Astrocyte of the hippocampus (primary cell): ENCODE results near the gene SEMA3D.

Source experiments
- DNase-seq: peaks from one replicate; pipeline ENCODE4 v3.0.0; 2011; ENCODE audit warnings: low read depth, low spot score

Gene SEMA3D

GRCh38 chr7:85184599-85185423 is 2.0 kb downstream of the SEMA3D start:
- peak; percentile 41 for DNase-seq

DNA sequence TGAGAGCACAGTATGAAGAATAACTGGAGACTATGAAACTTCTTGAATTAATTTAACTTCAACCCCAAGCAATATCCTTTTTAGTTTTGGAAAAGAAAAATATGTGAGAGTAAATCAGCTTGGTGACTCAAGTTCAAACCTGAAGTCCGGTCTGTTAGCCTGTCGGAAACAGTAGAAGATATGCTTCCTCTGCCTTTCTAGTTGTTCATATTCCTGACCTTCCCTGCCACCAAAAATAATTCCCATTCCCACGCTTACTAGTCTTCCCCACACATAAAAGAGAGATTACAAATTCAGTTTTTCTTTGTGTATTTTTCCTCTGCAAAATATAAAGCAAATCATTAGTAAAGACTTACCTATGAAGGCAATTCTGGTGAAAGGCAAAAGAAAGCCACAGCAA is 3.6 kb downstream of the SEMA3D start:
- no peak for DNase-seq

- DNase-seq: no peak
Measured at GRCh38 chr7:85178531-85179298, 8.1 kb downstream of the SEMA3D start.

DNA sequence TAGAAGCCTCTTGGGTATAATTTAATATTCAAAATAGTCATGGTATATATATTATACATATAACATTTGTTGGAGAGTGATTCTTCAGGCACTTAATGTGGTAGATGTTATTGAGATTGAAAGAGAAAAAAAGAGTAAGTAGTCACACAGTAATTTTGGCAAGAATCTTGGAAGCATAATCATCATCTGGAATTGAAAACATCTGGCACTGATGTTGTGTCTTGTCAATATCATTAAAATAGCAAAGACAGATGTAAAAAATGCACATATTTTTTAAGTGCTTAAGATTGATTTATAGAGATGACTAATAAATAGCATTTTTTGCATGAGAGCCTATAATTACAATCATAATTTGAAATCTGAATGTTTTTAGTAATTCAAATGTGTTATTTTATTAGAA is 9.5 kb downstream of the SEMA3D start:
- DNase-seq: no peak

GRCh38 chr7:85176197-85176596 is 10.7 kb downstream of the SEMA3D start:
- no peak for DNase-seq

- peak; percentile 58 for DNase-seq
Measured at GRCh38 chr7:85175217-85175616, 11.6 kb downstream of the SEMA3D start.

DNA sequence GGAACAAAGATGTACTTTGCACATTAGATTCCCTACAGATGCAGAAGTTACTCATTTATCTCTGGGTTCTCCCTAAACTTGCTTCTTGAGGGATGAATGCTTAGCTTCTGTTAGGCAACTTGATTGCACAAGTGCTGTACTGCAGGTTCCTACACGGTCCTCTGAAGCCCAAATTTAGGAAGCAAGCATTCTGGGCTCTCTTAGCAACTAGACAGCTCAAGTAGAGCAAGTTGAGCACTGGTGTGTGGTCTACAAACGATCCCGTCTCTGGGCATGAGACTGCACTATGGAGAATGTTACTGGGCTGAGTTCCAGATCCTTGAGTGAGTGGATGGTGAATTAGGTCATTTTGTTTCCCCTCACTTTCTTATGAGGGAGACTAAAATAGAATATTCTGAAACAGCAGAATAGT is 14.3 kb downstream of the SEMA3D start:
- peak; percentile 90 for DNase-seq

DNA sequence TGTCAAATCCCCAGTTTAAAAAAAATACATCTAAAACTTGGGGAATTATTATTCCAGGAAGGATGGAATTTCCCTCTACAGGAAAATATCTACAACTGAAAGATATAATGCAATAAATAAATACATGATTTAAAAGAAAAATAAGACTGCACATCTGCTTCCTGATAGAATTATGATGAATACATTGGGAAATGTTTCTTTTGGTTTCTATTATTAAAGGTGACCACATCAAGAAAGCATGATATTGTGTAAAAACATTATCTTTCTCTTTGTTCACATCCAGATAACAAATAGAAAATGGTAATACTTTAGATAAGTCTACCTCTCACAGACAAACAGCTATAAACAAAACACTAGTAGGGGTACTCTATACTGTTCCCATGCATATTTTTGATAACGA is 19.2 kb downstream of the SEMA3D start:
- no peak for DNase-seq

DNA sequence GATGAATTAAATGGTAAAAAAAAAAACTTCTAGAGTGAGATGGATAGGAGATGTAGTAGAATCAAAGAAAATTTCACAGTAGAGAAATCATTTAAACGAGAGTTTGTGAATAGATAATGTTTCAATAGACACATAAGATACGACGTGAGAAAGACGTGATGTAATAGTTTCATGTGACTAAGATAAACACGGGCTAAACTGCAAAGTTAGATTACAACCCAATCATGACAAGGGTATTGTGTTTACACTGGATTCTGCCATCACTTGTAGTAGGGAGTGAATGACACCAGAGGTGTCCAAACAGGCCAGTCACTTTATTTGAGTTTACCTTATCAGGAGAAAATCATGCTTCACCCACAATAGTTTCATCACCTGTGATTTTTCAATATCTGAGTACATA is 21.6 kb downstream of the SEMA3D start:
- no peak for DNase-seq

- DNase-seq: no peak
Measured at GRCh38 chr7:85164376-85164775, 22.5 kb downstream of the SEMA3D start.

DNA sequence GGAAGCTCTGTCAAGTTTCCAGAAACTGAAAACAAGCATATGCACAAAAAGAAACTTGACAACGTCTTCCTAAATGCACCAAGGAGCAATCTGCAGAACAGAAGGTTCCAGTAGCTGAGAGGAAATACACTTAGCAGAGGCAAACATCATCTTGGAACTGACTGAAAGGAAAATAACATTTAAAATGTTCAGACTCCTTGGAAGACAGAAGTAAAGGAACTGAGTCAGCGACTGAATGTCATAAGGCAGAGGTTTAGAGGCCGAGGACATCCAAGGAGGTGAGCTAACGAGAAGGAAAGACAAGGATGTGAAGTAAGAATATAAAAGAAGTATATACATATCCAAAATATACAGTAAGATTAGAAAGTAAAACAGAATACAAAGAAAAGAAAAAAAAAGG is 24.1 kb downstream of the SEMA3D start:
- no peak for DNase-seq

GRCh38 chr7:85160223-85160622 is 26.6 kb downstream of the SEMA3D start:
- peak; percentile 8 for DNase-seq

DNA sequence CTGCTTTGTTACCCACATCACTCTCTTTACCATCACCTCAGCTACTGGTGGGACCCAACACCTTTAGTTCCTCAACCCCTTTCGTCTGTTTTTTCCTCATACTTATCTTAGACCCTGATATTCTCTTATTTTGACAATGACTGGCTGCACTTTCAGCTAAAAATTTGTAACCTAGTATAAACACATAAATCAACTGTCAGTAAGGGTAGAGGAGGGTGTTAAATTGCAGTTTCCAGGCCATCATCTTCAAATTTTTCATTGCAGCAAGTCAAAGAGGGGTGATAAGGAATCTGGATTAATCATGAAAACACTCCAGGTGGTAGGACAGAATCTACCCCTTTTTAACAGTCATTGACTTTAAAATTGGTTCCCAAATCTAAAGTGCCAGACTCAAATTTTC is 27.9 kb downstream of the SEMA3D start:
- no peak for DNase-seq

DNA sequence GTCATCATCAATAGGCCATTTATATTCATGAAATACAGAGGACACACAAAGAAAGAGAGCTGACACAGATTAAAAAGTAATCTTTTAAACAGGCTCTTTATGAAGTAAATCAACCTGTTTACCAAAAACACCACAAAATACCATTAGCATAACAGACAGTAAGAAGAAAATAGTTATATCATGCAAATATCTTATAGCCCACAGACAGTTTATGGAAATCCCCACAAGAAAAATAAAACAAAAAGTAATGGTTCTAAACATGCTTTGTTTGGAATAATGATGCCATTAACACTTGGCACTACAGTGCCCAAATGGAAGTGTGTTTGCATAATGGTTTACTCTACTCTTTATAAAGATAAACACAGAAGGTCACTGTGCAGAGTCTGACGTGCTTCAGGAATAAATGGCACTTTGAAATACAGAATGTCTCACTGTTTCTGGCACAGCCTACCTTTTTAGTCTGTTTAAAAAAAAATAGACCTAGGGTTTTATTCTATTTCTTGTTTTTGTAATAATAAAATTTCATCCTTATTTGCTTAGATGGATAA is 30.1 kb downstream of the SEMA3D start:
- no peak for DNase-seq

DNA sequence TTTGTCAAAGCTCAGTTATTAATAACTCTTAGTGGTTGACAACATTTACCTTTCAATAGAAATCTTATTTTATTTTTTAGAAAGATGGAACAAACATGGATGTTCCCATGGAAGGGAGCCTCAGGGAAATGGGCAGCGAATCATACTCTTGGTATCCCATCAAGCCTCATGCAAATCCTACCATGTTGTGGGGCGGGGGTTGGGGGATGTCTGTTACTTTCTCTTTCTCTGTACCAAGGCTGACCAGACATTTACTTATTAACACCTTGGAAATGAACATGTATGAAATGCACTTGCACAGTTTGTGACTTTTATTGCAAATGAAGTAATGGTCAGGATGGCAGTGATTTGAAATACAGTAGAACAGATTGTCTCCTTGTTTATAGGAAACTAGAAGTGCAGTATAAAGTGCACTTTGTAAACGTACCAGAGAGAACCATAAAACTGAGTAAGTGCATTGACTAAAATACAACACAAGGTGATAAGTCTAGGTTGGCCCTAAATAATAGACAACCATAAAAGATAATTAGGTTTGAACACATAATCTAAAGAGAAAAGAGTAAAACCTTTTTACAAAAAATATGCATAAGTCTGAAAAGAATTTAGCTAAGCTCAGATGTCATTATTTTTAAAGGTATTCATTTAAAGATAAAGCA is 32.4 kb downstream of the SEMA3D start:
- no peak for DNase-seq

- no peak for DNase-seq
Measured at GRCh38 chr7:85153715-85154114, 33.1 kb downstream of the SEMA3D start.

DNA sequence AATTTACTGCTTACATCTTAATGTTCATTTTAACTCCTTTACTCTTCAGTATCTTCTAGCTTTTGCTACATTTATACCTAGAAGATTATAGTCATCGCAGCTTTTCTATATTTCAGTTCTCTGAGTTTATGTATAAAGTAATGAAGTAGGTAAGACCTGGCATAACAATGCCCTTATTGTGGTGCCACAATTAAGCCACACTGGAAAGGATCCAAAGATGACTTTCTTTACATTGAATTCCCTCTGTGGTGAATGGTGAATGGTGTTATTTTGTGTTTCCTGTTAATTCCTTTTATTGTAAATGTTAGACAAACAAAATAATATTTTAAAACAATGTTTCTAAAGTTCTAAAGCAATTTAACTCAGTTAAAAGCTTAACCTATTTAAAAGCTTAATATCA is 36.2 kb downstream of the SEMA3D start:
- DNase-seq: no peak

DNA sequence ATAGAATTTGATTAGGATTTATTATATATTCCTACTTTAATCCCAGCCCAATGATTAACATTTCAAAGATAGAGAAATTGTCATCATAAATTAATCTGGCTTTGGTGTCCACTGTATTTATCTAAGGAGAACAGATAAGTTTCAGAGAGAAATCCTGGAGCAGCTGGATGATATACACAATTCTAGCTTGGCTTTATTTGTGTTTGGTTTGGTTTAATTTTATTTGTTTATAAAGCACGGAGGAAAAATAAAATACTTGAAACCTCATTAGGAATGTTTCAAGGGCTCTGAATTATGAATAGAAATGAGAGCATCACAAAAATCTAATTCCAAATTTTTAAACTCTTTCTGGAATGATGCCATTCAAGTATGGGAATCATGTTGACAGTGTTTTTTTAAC is 42.1 kb downstream of the SEMA3D start:
- no peak for DNase-seq

GRCh38 chr7:85135977-85136376 is 50.9 kb downstream of the SEMA3D start:
- peak; percentile 37 for DNase-seq

GRCh38 chr7:85133560-85133959 is 53.3 kb downstream of the SEMA3D start:
- no peak for DNase-seq

GRCh38 chr7:85133006-85133405 is 53.9 kb downstream of the SEMA3D start:
- no peak for DNase-seq

GRCh38 chr7:85130702-85131101 is 56.2 kb downstream of the SEMA3D start:
- DNase-seq: no peak
